BLaER1 (cell line): Measurements from ENCODE around the gene WDR31.
"Not testable (repeated sequence)": the region's sequence is repeated elsewhere in the genome, so short reads cannot be mapped to it uniquely, and the experiment has no call there.

Experiments
- H3K27ac ChIP-seq: shearing (Covaris generic); formaldehyde crosslinking; 2 replicates; pipeline ENCODE4 v1.8.1; 2022
- H3K27me3 ChIP-seq: shearing (Covaris generic); formaldehyde crosslinking; 2 replicates; pipeline ENCODE4 v1.8.1; 2022
- H3K36me3 ChIP-seq: shearing (Covaris generic); formaldehyde crosslinking; 2 replicates; pipeline ENCODE4 v1.8.1; 2022
- H3K4me1 ChIP-seq: shearing (Covaris generic); formaldehyde crosslinking; 2 replicates; pipeline ENCODE4 v1.8.1; 2022
- H3K4me2 ChIP-seq: shearing (Covaris generic); formaldehyde crosslinking; 2 replicates; pipeline ENCODE4 v1.8.1; 2022
- H3K4me3 ChIP-seq: shearing (Covaris generic); formaldehyde crosslinking; 2 replicates; pipeline ENCODE4 v1.8.1; 2022
- H3K9ac ChIP-seq: shearing (Covaris generic); formaldehyde crosslinking; 2 replicates; pipeline ENCODE4 v1.8.1; 2022
- H3K9me3 ChIP-seq: shearing (Covaris generic); formaldehyde crosslinking; 2 replicates; pipeline ENCODE4 v1.8.1; 2022
- H4K20me1 ChIP-seq: shearing (Covaris generic); formaldehyde crosslinking; 2 replicates; pipeline ENCODE4 v1.8.1; 2022
- Cebpa-rat ChIP-seq: shearing (Covaris generic); IDR thresholded peaks from 2 replicates; pipeline ENCODE4 v1.8.1; 2022

The WDR31 gene

GRCh38 chr9:113298924-113299770 is 40.9 kb downstream of the WDR31 start:
- Histone ChIP-seq H3K27ac (no peak overlapping the region), H3K27me3 (no peaks in the 10 kb centered on the region), H3K36me3 (peaks cover 8% of the 10 kb centered on the region; the same call in 1 of the 2 replicates), H3K4me2 (no peak overlapping the region), H3K4me3 (no peak overlapping the region), H4K20me1 (no peaks in the 10 kb centered on the region), H3K4me1 (peaks cover 8% of the 10 kb centered on the region), H3K9me3 (no peaks in the 10 kb centered on the region), H3K9ac (no peak overlapping the region)
- TF ChIP-seq Cebpa-rat: no peak

- Histone ChIP-seq H3K4me3 (no peak overlapping the region), H3K27me3 (no peaks in the 10 kb centered on the region), H3K9ac (no peak overlapping the region), H3K4me2 (no peak overlapping the region), H3K36me3 (peaks cover 15% of the 10 kb centered on the region), H3K27ac (no peak overlapping the region), H4K20me1 (no peaks in the 10 kb centered on the region), H3K9me3 (no peaks in the 10 kb centered on the region), H3K4me1 (peaks cover 8% of the 10 kb centered on the region)
- TF ChIP-seq Cebpa-rat: no peak
Observed at GRCh38 chr9:113298311-113298710, 41.8 kb downstream of the WDR31 start.

- H3K27me3 ChIP-seq: no peaks in the 10 kb centered on the region
- no peak for TF ChIP-seq Cebpa-rat
- no peaks in the 10 kb centered on the region for H3K9me3 ChIP-seq
- H3K36me3 ChIP-seq: peaks cover 28% of the 10 kb centered on the region
- H3K4me2 ChIP-seq: no peak overlapping the region
- no peak overlapping the region for H3K9ac ChIP-seq
- H3K4me1 ChIP-seq: peaks cover 8% of the 10 kb centered on the region
- no peak overlapping the region for H3K27ac ChIP-seq
- H3K4me3 ChIP-seq: no peak overlapping the region
- H4K20me1 ChIP-seq: no peaks in the 10 kb centered on the region
Observed at GRCh38 chr9:113296796-113297558, 43.1 kb downstream of the WDR31 start.

- H3K4me3 ChIP-seq, H3K9me3 ChIP-seq, H3K4me2 ChIP-seq, H3K27me3 ChIP-seq, H3K27ac ChIP-seq, H3K4me1 ChIP-seq, H4K20me1 ChIP-seq, H3K9ac ChIP-seq: not testable (repeated sequence)
- peaks cover 36% of the 10 kb centered on the region for H3K36me3 ChIP-seq
Observed at GRCh38 chr9:113296247-113296646, 43.8 kb downstream of the WDR31 start.

- Histone ChIP-seq H4K20me1 (peaks cover 10% of the 10 kb centered on the region; the same call in 1 of the 2 replicates), H3K36me3 (peaks cover 64% of the 10 kb centered on the region), H3K27me3 (no peaks in the 10 kb centered on the region), H3K9ac (no peak overlapping the region), H3K27ac (no peak overlapping the region), H3K4me1 (no peaks in the 10 kb centered on the region), H3K4me2 (no peak overlapping the region), H3K4me3 (no peak overlapping the region), H3K9me3 (no peaks in the 10 kb centered on the region)
- TF ChIP-seq Cebpa-rat: no peak
Observed at GRCh38 chr9:113293285-113293878, 46.7 kb downstream of the WDR31 start.

- no peak overlapping the region for H3K9ac ChIP-seq
- no peak overlapping the region for H3K27ac ChIP-seq
- no peaks in the 10 kb centered on the region for H3K27me3 ChIP-seq
- no peaks in the 10 kb centered on the region for H3K4me1 ChIP-seq
- peaks cover 10% of the 10 kb centered on the region; the same call in 1 of the 2 replicates for H4K20me1 ChIP-seq
- peaks cover 97% of the 10 kb centered on the region for H3K36me3 ChIP-seq
- H3K9me3 ChIP-seq: no peaks in the 10 kb centered on the region
- no peak for TF ChIP-seq Cebpa-rat
- no peak overlapping the region for H3K4me3 ChIP-seq
- H3K4me2 ChIP-seq: no peak overlapping the region
Observed at GRCh38 chr9:113290052-113290607, 49.9 kb downstream of the WDR31 start.

- Histone ChIP-seq H3K9ac (no peak overlapping the region), H4K20me1 (peaks cover 10% of the 10 kb centered on the region), H3K4me3 (no peak overlapping the region), H3K27ac (no peak overlapping the region), H3K36me3 (peaks cover 98% of the 10 kb centered on the region), H3K27me3 (no peaks in the 10 kb centered on the region), H3K9me3 (no peaks in the 10 kb centered on the region), H3K4me2 (no peak overlapping the region), H3K4me1 (no peaks in the 10 kb centered on the region)
- TF ChIP-seq Cebpa-rat: no peak
Observed at GRCh38 chr9:113289091-113289490, 51.0 kb downstream of the WDR31 start.

- Histone ChIP-seq H3K9me3 (no peaks in the 10 kb centered on the region), H3K4me3 (no peak overlapping the region), H3K36me3 (peaks cover 96% of the 10 kb centered on the region), H3K4me2 (no peak overlapping the region), H3K9ac (no peak overlapping the region), H3K27ac (no peak overlapping the region), H3K27me3 (no peaks in the 10 kb centered on the region), H4K20me1 (peaks cover 43% of the 10 kb centered on the region), H3K4me1 (peaks cover 18% of the 10 kb centered on the region)
- no peak for TF ChIP-seq Cebpa-rat
Observed at GRCh38 chr9:113281356-113281755, 58.7 kb downstream of the WDR31 start.

- peaks cover 71% of the 10 kb centered on the region for H3K36me3 ChIP-seq
- H4K20me1 ChIP-seq: peaks cover 48% of the 10 kb centered on the region
- TF ChIP-seq Cebpa-rat: no peak
- no peaks in the 10 kb centered on the region for H3K9me3 ChIP-seq
- no peak overlapping the region for H3K4me3 ChIP-seq
- H3K27ac ChIP-seq: no peak overlapping the region
- H3K9ac ChIP-seq: no peak overlapping the region; the same call in 1 of the 2 replicates
- H3K4me1 ChIP-seq: peaks cover 27% of the 10 kb centered on the region
- no peaks in the 10 kb centered on the region for H3K27me3 ChIP-seq
- no peak overlapping the region for H3K4me2 ChIP-seq
Observed at GRCh38 chr9:113278840-113279239, 61.2 kb downstream of the WDR31 start.
